ENCODE measurements around the gene DCLK1.

The DCLK1 gene

DNA sequence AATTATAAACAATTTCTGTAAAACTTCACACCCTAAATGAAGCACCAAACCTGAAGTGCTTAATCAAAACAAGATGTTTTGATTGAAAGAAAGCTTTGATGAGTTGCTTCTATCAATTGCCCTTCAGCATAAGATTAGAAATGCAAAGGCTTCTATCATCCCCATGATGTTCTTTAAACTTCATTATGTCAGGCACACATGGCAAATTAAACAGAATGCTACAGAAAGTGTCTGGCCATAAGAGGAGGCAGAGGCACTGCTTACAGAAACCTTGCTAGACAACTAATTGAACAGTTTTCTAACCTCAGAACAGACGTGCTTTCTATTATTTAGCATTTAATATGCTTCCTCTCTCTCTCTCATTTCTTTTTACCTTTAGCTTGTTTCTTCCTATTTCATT lies 228.1 kb downstream of the DCLK1 start:
- TF ChIP-seq HDGF (IDR thresholded peaks at IDR 0.05; ENCODE audit: borderline replicate concordance), result no peak
- TF ChIP-seq CTBP1 (IDR thresholded peaks at IDR 0.05; ENCODE audit: borderline replicate concordance), result no peak
- no peak for TF ChIP-seq PKNOX1 (IDR thresholded peaks at IDR 0.05)
- TF ChIP-seq TARDBP (IDR thresholded peaks at IDR 0.05), result no peak
- TF ChIP-seq FOXM1 (IDR thresholded peaks at IDR 0.05; ENCODE audit: borderline replicate concordance), result no peak
- no peak for TF ChIP-seq NFRKB (IDR thresholded peaks at IDR 0.05)
- no peak for TF ChIP-seq SUZ12 (IDR thresholded peaks at IDR 0.05)
- no peak for TF ChIP-seq FOXA1 (IDR thresholded peaks at IDR 0.05)
- TF ChIP-seq ZNF384 (IDR thresholded peaks at IDR 0.05), result no peak
- TF ChIP-seq ARNT (IDR thresholded peaks at IDR 0.05), result no peak
- TF ChIP-seq BHLHE40 (IDR thresholded peaks at IDR 0.05; ENCODE audit: borderline replicate concordance), result no peak
- no peak for TF ChIP-seq L3MBTL2 (conservative IDR thresholded peaks at IDR 0.05)
- no peak for TF ChIP-seq LEF1 (IDR thresholded peaks at IDR 0.05; ENCODE audit: borderline replicate concordance)
- TF ChIP-seq FOXK2 (IDR thresholded peaks at IDR 0.05), result no peak
- TF ChIP-seq SP1 (IDR thresholded peaks at IDR 0.05), result no peak
- TF ChIP-seq ELF4 (IDR thresholded peaks at IDR 0.05), result no peak
- CTCF ChIA-PET, result no interaction called here

GRCh38 chr13:35898041-35898440 lies 233.1 kb downstream of the DCLK1 start:
- POLR2A ChIA-PET, result no interaction called here
- TF ChIP-seq ZNF384 (IDR thresholded peaks at IDR 0.05) (no peak), CTBP1 (IDR thresholded peaks at IDR 0.05; ENCODE audit: borderline replicate concordance) (no peak)

More for the DNA sequence above, 228.1 kb downstream of the DCLK1 start:
- no peak for DNase-seq (ENCODE audit: extremely low spot score)
- POLR2A ChIA-PET, result no interaction called here

GRCh38 chr13:35894636-35895035 lies 236.5 kb downstream of the DCLK1 start:
- no peak for DNase-seq (ENCODE audit: extremely low spot score)
- CTCF ChIA-PET, result no interaction called here

More at GRCh38 chr13:35898041-35898440, 233.1 kb downstream of the DCLK1 start:
- CTCF ChIA-PET, result no interaction called here
- DNase-seq (ENCODE audit: extremely low spot score), result no peak

GRCh38 chr13:35892837-35893814 lies 238.1 kb downstream of the DCLK1 start:
- ChIA-PET CTCF (no interaction called here), POLR2A (no interaction called here)
- DNase-seq (ENCODE audit: extremely low spot score), result no peak
- no peak for TF ChIP-seq BHLHE40 (IDR thresholded peaks at IDR 0.05; ENCODE audit: borderline replicate concordance)
- no peak for TF ChIP-seq HDGF (IDR thresholded peaks at IDR 0.05; ENCODE audit: borderline replicate concordance)
- TF ChIP-seq FOXM1 (IDR thresholded peaks at IDR 0.05; ENCODE audit: borderline replicate concordance), result no peak
- TF ChIP-seq FOXK2 (IDR thresholded peaks at IDR 0.05), result no peak
- TF ChIP-seq CTBP1 (IDR thresholded peaks at IDR 0.05; ENCODE audit: borderline replicate concordance), result no peak
- no peak for TF ChIP-seq FOXA1 (IDR thresholded peaks at IDR 0.05)
- no peak for TF ChIP-seq ELF4 (IDR thresholded peaks at IDR 0.05)
- TF ChIP-seq SUZ12 (IDR thresholded peaks at IDR 0.05), result no peak
- no peak for TF ChIP-seq SP1 (IDR thresholded peaks at IDR 0.05)
- no peak for TF ChIP-seq NFRKB (IDR thresholded peaks at IDR 0.05)
- no peak for TF ChIP-seq PKNOX1 (IDR thresholded peaks at IDR 0.05)
- no peak for TF ChIP-seq ARNT (IDR thresholded peaks at IDR 0.05)
- TF ChIP-seq TARDBP (IDR thresholded peaks at IDR 0.05), result no peak
- no peak for TF ChIP-seq ZNF384 (IDR thresholded peaks at IDR 0.05)
- TF ChIP-seq L3MBTL2 (conservative IDR thresholded peaks at IDR 0.05), result no peak
- TF ChIP-seq LEF1 (IDR thresholded peaks at IDR 0.05; ENCODE audit: borderline replicate concordance), result no peak

More at GRCh38 chr13:35894636-35895035, 236.5 kb downstream of the DCLK1 start:
- POLR2A ChIA-PET, result no interaction called here
- TF ChIP-seq CTBP1 (IDR thresholded peaks at IDR 0.05; ENCODE audit: borderline replicate concordance) (no peak), LEF1 (IDR thresholded peaks at IDR 0.05; ENCODE audit: borderline replicate concordance) (no peak), BHLHE40 (IDR thresholded peaks at IDR 0.05; ENCODE audit: borderline replicate concordance) (no peak), TARDBP (IDR thresholded peaks at IDR 0.05) (no peak), L3MBTL2 (conservative IDR thresholded peaks at IDR 0.05) (no peak), SUZ12 (IDR thresholded peaks at IDR 0.05) (no peak)

DNA sequence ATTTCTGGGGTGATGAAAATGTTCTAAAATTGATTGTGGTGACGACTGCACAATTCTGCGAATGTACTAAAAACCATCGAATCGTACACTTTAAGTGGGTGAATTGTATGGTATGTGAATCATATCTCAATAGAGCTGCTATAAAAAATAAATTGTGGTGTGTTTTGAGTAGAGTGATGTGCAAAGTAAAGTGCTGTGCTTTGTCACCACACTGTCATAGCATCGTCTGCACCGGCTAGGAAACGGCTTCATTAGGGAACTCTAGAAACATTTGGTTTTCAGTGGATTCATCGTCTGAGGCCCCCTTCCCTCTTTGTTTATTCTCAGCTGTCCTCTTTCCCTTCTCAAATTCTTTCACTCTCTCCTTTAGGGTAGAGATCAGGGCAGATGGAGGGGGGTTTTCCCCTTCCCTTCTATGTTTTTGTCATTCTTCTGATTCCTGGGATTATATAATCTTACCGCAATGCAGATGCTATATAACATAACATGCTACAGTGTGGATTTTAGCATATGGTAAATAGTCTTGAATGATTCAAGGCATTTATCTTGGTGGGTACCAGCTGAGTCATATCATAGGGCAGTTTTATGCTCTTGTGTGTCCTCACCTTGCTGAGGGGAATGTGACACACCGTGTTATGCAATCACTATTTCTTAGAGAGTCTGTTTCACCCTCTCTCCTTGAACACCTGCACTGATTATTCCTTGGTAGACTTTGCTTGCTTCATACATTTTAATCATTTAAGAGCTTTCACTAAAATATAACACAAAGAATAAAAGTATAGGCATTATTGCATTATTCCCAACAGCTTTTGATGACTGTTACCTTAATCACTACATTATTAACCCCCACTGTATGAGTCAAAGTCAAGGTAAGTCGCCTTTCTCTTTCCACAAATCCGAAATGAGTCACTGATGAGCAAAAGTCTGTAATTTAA lies 239.4 kb downstream of the DCLK1 start:
- DNase-seq (ENCODE audit: extremely low spot score), result no peak
- POLR2A ChIA-PET, result no interaction called here
- CTCF ChIA-PET, result no interaction called here
- no peak for TF ChIP-seq ZNF384 (IDR thresholded peaks at IDR 0.05)
- TF ChIP-seq LEF1 (IDR thresholded peaks at IDR 0.05; ENCODE audit: borderline replicate concordance), result no peak
- TF ChIP-seq SUZ12 (IDR thresholded peaks at IDR 0.05), result no peak
- TF ChIP-seq PKNOX1 (IDR thresholded peaks at IDR 0.05), result no peak
- no peak for TF ChIP-seq FOXA1 (IDR thresholded peaks at IDR 0.05)
- no peak for TF ChIP-seq BHLHE40 (IDR thresholded peaks at IDR 0.05; ENCODE audit: borderline replicate concordance)
- no peak for TF ChIP-seq NFRKB (IDR thresholded peaks at IDR 0.05)
- TF ChIP-seq FOXM1 (IDR thresholded peaks at IDR 0.05; ENCODE audit: borderline replicate concordance), result no peak
- TF ChIP-seq TARDBP (IDR thresholded peaks at IDR 0.05), result no peak
- no peak for TF ChIP-seq L3MBTL2 (conservative IDR thresholded peaks at IDR 0.05)
- TF ChIP-seq ARNT (IDR thresholded peaks at IDR 0.05), result no peak
- TF ChIP-seq SP1 (IDR thresholded peaks at IDR 0.05), result no peak
- no peak for TF ChIP-seq HDGF (IDR thresholded peaks at IDR 0.05; ENCODE audit: borderline replicate concordance)
- TF ChIP-seq FOXK2 (IDR thresholded peaks at IDR 0.05), result no peak
- no peak for TF ChIP-seq CTBP1 (IDR thresholded peaks at IDR 0.05; ENCODE audit: borderline replicate concordance)
- TF ChIP-seq ELF4 (IDR thresholded peaks at IDR 0.05), result no peak

All from HEK293T (cell line).